Chondrocyte (in vitro differentiated cells): ENCODE measurements around the gene ANXA2R. TPM values are rescaled to one million over a fixed set of nuclear protein-coding genes. Genes with fewer than 3 reads are reported as not detected.

ENCODE experiments used
- DNase-seq: peaks from one replicate; pipeline ENCODE4 v3.0.0; 2021; ENCODE audit warnings: mixed read lengths, low spot score
- H3K27ac Mint-ChIP-seq: one replicate; pipeline ENCODE4 v1.8.0; 2021; ENCODE audit warnings: mild to moderate bottlenecking, moderate library complexity, mixed read lengths; ENCODE audit not compliant: unreplicated experiment
- H3K27me3 Mint-ChIP-seq: 2 replicates; pipeline ENCODE4 v1.8.0; 2021; ENCODE audit warnings: low read depth, mixed read lengths
- H3K36me3 Mint-ChIP-seq: 2 replicates; pipeline ENCODE4 v1.8.0; 2021; ENCODE audit warnings: low read depth, mixed read lengths
- H3K4me1 Mint-ChIP-seq: 2 replicates; pipeline ENCODE4 v1.8.0; 2021; ENCODE audit warnings: low read depth, mild to moderate bottlenecking, mixed read lengths
- H3K4me3 Mint-ChIP-seq: one replicate; pipeline ENCODE4 v1.8.0; 2021; ENCODE audit warnings: mild to moderate bottlenecking, moderate library complexity, mixed read lengths; ENCODE audit not compliant: unreplicated experiment
- H3K9me3 Mint-ChIP-seq: 2 replicates; pipeline ENCODE4 v1.8.0; 2021; ENCODE audit warnings: low read depth, mixed read lengths
- total RNA-seq: library from RNA; stranded (reverse); gene quantifications from 3 replicates; pipeline ENCODE4 v1.2.1, GENCODE V29; 2021
- TF ChIP-seq, protein P1 (sequence below): fragments of 200-600 bp; sonication (generic); IDR thresholded peaks from 2 replicates; pipeline ENCODE4 v1.5.0; 2021; ENCODE audit warnings: antibody characterized with exemption, mild to moderate bottlenecking, moderate library complexity

The ANXA2R gene
- total RNA-seq, 1 donor from 2014 or later, result 1.2 TPM

DNA sequence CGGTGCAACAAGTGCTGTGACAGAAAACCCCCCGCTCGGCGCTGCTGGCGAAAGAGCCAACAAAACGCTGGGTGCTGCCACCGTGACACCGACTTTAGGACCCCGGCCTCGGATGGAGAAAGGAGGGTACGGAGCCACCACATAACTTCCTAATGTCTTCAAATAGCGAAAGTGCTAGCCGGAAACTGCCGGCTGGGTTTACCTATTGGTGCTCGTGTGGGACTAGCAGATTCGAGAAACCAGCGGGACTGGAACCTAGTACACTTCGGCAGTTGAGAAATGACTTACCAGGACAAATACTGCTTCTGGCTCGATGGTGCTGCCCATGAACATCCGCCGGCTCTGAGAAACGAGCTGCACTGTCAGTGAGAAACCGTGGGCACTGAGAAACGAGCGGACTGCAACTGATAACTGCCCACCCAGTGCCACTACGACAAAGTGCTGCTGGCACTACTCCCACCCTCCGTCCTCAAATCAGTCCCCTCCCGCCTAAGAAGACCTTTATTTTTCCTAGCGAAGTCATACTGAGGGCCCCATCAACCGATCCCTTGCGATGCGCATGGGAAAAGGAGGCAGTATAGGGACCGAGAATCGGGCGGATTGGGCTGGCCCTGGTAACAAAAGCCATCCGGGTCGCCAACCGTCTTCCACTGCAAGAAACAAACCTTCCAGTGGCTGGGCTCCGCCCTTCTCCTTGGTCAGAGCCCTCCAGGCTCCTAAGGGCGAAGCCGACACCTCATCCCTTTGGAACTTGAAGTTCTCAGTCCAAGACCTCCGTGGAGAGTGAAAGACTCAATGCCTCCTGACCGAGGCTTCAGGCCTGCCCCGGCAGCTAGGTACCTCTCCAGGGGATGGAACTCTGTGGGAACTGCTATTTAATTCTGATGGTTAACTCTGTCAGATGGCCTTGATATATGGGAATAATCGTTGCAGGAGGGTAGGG lies 27.0 kb upstream of the ANXA2R start:
- peak overlapping the region; percentile 90 for H3K4me3 Mint-ChIP-seq
- peaks cover 53% of the 10 kb centered on the region for H3K4me1 Mint-ChIP-seq
- H3K27me3 Mint-ChIP-seq, result no peaks in the 10 kb centered on the region
- no peak for DNase-seq
- no peaks in the 10 kb centered on the region for H3K9me3 Mint-ChIP-seq
- peaks cover 13% of the 10 kb centered on the region for H3K36me3 Mint-ChIP-seq
- TF ChIP-seq, protein P1, sequence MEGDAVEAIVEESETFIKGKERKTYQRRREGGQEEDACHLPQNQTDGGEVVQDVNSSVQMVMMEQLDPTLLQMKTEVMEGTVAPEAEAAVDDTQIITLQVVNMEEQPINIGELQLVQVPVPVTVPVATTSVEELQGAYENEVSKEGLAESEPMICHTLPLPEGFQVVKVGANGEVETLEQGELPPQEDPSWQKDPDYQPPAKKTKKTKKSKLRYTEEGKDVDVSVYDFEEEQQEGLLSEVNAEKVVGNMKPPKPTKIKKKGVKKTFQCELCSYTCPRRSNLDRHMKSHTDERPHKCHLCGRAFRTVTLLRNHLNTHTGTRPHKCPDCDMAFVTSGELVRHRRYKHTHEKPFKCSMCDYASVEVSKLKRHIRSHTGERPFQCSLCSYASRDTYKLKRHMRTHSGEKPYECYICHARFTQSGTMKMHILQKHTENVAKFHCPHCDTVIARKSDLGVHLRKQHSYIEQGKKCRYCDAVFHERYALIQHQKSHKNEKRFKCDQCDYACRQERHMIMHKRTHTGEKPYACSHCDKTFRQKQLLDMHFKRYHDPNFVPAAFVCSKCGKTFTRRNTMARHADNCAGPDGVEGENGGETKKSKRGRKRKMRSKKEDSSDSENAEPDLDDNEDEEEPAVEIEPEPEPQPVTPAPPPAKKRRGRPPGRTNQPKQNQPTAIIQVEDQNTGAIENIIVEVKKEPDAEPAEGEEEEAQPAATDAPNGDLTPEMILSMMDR, result no peak
- peak overlapping the region; percentile 99 for H3K27ac Mint-ChIP-seq

DNA sequence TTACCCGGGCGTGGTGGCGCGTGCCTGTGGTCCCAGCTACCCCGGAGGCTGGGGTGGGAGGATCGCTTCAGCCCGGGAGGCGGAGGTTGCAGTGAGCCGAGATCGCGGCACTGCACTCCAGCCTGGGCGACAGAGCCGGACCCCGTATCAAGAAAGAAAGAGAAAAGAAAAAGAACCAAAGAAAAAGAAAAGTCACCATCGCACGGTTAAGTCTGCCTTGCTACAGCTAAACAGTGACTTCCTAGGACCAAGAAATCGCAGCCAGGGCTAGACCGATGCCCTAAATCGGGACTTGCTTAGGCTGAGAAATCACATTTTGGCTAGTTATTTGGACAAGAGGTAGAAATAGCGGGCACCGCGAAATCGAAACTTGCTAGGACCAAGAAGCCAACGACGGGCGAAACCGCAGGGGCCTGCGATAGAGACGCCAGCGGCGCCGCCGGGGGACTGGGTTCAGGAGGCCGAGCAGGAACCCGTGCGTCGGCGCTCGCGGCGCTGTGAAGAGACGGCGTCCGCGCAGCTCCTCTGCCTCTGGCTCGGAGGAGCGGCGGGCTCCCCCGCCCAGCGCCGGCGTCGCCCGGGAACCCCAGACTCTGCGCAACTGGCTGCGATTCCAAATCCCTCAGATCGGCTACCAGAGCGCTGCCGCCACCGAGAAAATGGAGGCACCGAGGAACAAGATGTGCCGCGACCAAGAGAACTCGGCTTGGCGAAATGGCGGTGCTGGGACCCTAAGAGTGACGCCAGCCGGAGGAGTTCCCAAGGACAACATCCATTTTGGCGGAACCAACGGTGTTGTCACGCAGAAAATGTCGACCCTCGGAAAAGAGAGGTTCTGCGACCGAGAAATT lies 26.1 kb upstream of the ANXA2R start:
- no peak for DNase-seq
- no peaks in the 10 kb centered on the region for H3K9me3 Mint-ChIP-seq
- peak overlapping the region; percentile 99 for H3K27ac Mint-ChIP-seq
- peaks cover 12% of the 10 kb centered on the region for H3K36me3 Mint-ChIP-seq
- H3K27me3 Mint-ChIP-seq, result no peaks in the 10 kb centered on the region
- H3K4me1 Mint-ChIP-seq, result peaks cover 62% of the 10 kb centered on the region
- TF ChIP-seq, protein P1, result no peak
- peak overlapping the region; percentile 90 for H3K4me3 Mint-ChIP-seq

DNA sequence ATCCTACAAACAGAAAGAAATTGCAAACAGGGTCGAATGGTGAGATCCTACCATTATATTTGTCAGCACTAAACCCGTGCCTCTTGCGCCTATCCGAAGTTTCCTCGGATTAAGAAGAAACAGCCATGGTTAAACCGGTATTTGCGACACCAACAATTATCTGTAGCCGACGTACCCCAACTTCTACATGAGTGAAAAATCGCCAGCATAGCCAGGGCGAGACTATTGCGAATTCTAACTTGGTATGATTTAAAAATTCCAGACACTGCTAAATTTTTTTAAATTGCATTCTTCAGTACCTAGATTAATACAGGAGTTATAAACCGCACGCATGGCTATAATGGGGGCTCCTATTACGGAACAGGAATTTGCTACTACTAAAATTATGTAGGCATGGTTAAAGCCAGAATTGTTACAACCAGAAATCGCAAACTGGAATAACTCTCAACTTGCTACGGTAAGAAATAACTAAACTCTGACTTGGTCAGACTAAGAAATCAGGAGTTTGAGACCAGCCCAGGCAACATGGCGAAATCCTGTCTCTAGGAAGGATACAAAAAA lies 25.3 kb upstream of the ANXA2R start:
- TF ChIP-seq, protein P1, result no peak
- H3K36me3 Mint-ChIP-seq, result peaks cover 5% of the 10 kb centered on the region
- H3K27ac Mint-ChIP-seq, result peak overlapping the region; percentile 99
- H3K4me1 Mint-ChIP-seq, result peaks cover 60% of the 10 kb centered on the region
- no peak for DNase-seq
- H3K9me3 Mint-ChIP-seq, result no peaks in the 10 kb centered on the region
- H3K4me3 Mint-ChIP-seq, result peak overlapping the region; percentile 90
- H3K27me3 Mint-ChIP-seq, result no peaks in the 10 kb centered on the region

DNA sequence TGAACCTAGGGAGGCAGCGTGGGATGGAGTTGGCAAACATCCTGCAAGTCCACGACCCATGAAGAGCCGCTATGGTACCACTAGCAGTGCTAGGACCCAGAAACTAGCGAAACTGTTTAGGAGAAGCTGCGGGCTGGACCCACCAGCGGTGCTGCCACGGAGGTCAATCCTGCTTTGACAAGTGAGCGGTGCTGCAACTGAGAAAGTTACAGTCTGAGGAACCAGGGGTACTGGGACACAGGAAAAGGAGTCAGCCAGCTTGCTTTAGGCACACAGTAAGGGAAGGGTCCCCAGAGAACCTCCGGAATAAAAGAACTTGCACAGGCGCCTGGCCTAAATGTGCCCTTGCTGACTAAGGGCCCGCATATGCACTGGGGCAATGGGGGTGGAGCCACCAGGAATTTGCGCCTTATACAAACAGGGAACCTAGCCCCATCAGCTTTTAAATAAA lies 23.6 kb upstream of the ANXA2R start:
- Mint-ChIP-seq H3K9me3 (peaks cover 6% of the 10 kb centered on the region), H3K27ac (peak overlapping the region; percentile 96), H3K4me1 (peaks cover 49% of the 10 kb centered on the region), H3K27me3 (no peaks in the 10 kb centered on the region), H3K36me3 (peaks cover 5% of the 10 kb centered on the region), H3K4me3 (peak overlapping the region; percentile 42)
- TF ChIP-seq, protein P1, result no peak
- DNase-seq, result no peak
